RWPE2 (cell line): ENCODE results near the gene GPBP1L1.

Experiments
- ATAC-seq: fragments of 200-7000 bp; cut with Tn5 transposase; 3 replicates; pipeline ENCODE4 v1.9.1; 2021; ENCODE audit warnings: low read depth
- DNase-seq: peaks from one replicate; pipeline ENCODE4 v3.0.0-alpha.2; 2020; ENCODE audit warnings: low spot score
- H3K27ac ChIP-seq: fragments of 450-650 bp; 2 replicates; pipeline ENCODE4 v1.5.1; 2017; ENCODE audit warnings: mild to moderate bottlenecking; ENCODE audit not compliant: poor library complexity, severe bottlenecking
- H3K27me3 ChIP-seq: fragments of 250-450 bp; sonication (Bioruptor Pico); 2 replicates; pipeline ENCODE4 v1.5.1; 2021; ENCODE audit warnings: mild to moderate bottlenecking, moderate library complexity; ENCODE audit not compliant: insufficient read depth, poor library complexity, severe bottlenecking
- H3K36me3 ChIP-seq: fragments of 250-450 bp; sonication (Bioruptor Pico); 2 replicates; pipeline ENCODE4 v1.5.1; 2020; ENCODE audit warnings: low read depth, mild to moderate bottlenecking, moderate library complexity
- H3K4me1 ChIP-seq: fragments of 250-450 bp; sonication (Bioruptor Pico); 2 replicates; pipeline ENCODE4 v1.5.1; 2021; ENCODE audit warnings: mild to moderate bottlenecking, moderate library complexity; ENCODE audit not compliant: insufficient read depth, poor library complexity, severe bottlenecking
- H3K4me3 ChIP-seq: fragments of 250-450 bp; sonication (Bioruptor Pico); 2 replicates; pipeline ENCODE4 v1.5.1; 2021; ENCODE audit warnings: mild to moderate bottlenecking, moderate library complexity; ENCODE audit not compliant: severe bottlenecking
- H3K9me3 ChIP-seq: fragments of 250-450 bp; sonication (Bioruptor Pico); 2 replicates; pipeline ENCODE4 v1.5.1; 2021; ENCODE audit warnings: mild to moderate bottlenecking, moderate library complexity; ENCODE audit not compliant: severe bottlenecking
- CTCF ChIP-seq: fragments of 450-650 bp; IDR thresholded peaks from one replicate; pipeline ENCODE4 v1.5.1; 2017; ENCODE audit warnings: mild to moderate bottlenecking, moderate library complexity; ENCODE audit not compliant: poor library complexity, severe bottlenecking

GPBP1L1 gene

GRCh38 chr1:45673956-45674355, 12.4 kb downstream of the GPBP1L1 start:
- Histone ChIP-seq H3K27ac (no peak overlapping the region), H3K27me3 (no peaks in the 10 kb centered on the region), H3K9me3 (no peaks in the 10 kb centered on the region), H3K4me1 (peaks cover 9% of the 10 kb centered on the region), H3K36me3 (peaks cover 17% of the 10 kb centered on the region; the same call in 1 of the 2 replicates), H3K4me3 (no peak overlapping the region)
- no peak for DNase-seq
- ATAC-seq = no peak
- TF ChIP-seq CTCF = no peak

- no peak overlapping the region for H3K4me3 ChIP-seq
- ATAC-seq (no peak; the same call in 2 of the 3 replicates), DNase-seq (no peak)
- no peaks in the 10 kb centered on the region for H3K9me3 ChIP-seq
- no peak for TF ChIP-seq CTCF
- H3K27ac ChIP-seq = no peak overlapping the region
- peaks cover 17% of the 10 kb centered on the region; the same call in 1 of the 2 replicates for H3K36me3 ChIP-seq
- H3K4me1 ChIP-seq = peaks cover 6% of the 10 kb centered on the region
- no peaks in the 10 kb centered on the region for H3K27me3 ChIP-seq
Measured at GRCh38 chr1:45669859-45670655, 16.3 kb downstream of the GPBP1L1 start.

- Histone ChIP-seq H3K4me3 (no peak overlapping the region), H3K36me3 (peaks cover 17% of the 10 kb centered on the region; the same call in 1 of the 2 replicates), H3K27ac (no peak overlapping the region), H3K4me1 (peaks cover 6% of the 10 kb centered on the region), H3K27me3 (no peaks in the 10 kb centered on the region), H3K9me3 (no peaks in the 10 kb centered on the region)
- no peak for ATAC-seq
- DNase-seq = no peak
- TF ChIP-seq CTCF = no peak
Measured at GRCh38 chr1:45669379-45669778, 17.0 kb downstream of the GPBP1L1 start.

- Histone ChIP-seq H3K4me3 (no peak overlapping the region), H3K9me3 (no peaks in the 10 kb centered on the region), H3K27me3 (no peaks in the 10 kb centered on the region), H3K27ac (no peak overlapping the region), H3K36me3 (peaks cover 14% of the 10 kb centered on the region; the same call in 1 of the 2 replicates), H3K4me1 (peaks cover 6% of the 10 kb centered on the region)
- no peak for ATAC-seq
- DNase-seq = no peak
- TF ChIP-seq CTCF = no peak
Measured at GRCh38 chr1:45668526-45668925, 17.8 kb downstream of the GPBP1L1 start.
